Hepatocyte (in vitro differentiated cells): ENCODE data around the gene DSTN.

Source experiments
- EZH2phosphoT487 ChIP-seq: fragments of 200-600 bp; sonication (generic); IDR thresholded peaks from one replicate; pipeline ENCODE4 v1.6.1; 2018; ENCODE audit warnings: antibody characterized with exemption, mild to moderate bottlenecking, low read depth, moderate library complexity; ENCODE audit not compliant: unreplicated experiment, severe bottlenecking
- TF ChIP-seq, protein P1 (sequence below): fragments of 200-600 bp; sonication (generic); IDR thresholded peaks from 2 replicates; pipeline ENCODE4 v1.5.1; 2016; ENCODE audit warnings: antibody characterized with exemption, mild to moderate bottlenecking; ENCODE audit not compliant: poor library complexity

DNA sequence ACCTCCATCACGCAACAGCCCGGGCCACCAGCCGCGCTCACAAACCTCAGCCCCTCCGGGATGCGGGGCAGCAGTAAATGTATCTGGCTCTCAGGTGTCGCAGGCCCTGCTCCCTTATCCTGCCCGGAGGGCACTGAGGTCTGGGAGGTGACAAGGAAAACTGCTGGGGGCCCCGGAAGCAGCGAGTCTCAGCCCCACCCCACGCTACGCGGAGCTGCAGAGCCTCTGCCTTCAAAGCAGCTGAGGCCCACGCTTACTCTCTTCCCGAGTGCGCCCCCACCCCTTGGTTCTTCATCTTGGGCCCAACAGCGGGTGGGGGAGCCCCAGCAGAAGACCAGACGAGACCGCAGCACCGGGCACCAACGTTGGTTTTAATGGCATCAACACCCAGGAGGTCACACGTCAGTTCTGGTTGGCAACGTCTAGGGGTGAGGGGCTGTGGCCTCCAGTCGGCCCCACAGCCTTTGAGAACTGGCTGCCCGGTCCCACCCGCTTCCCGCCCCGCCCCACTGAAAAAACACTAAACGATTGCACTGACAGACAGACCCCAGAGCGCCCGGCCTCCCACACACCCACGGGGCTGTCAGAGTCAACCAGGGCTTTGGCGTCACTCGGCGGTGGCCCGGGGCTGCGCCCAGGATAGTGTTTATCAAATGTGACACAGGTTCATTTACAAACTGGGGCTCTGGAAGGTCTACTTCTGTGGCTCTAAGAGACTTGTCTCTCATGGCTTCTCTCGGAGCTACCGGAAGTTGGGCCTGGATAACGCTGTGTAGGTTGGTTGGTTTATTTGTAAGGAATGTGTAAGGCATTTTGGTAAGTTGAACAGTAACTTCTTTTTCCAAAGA, 43.7 kb downstream of the DSTN start:
- no peak for TF ChIP-seq EZH2phosphoT487
- TF ChIP-seq, protein P1, sequence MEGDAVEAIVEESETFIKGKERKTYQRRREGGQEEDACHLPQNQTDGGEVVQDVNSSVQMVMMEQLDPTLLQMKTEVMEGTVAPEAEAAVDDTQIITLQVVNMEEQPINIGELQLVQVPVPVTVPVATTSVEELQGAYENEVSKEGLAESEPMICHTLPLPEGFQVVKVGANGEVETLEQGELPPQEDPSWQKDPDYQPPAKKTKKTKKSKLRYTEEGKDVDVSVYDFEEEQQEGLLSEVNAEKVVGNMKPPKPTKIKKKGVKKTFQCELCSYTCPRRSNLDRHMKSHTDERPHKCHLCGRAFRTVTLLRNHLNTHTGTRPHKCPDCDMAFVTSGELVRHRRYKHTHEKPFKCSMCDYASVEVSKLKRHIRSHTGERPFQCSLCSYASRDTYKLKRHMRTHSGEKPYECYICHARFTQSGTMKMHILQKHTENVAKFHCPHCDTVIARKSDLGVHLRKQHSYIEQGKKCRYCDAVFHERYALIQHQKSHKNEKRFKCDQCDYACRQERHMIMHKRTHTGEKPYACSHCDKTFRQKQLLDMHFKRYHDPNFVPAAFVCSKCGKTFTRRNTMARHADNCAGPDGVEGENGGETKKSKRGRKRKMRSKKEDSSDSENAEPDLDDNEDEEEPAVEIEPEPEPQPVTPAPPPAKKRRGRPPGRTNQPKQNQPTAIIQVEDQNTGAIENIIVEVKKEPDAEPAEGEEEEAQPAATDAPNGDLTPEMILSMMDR, result no peak
